CD4-positive, alpha-beta T cell treated with Interleukin-4 for 4 hours (primary cell): ENCODE results near the gene TIGD6.
"Not testable (repeated sequence)": the region's sequence is repeated elsewhere in the genome, so short reads cannot be mapped to it uniquely, and the experiment has no call there.

ENCODE experiments used
- DNase-seq: peaks from one replicate; pipeline ENCODE4 v3.0.0-alpha.2; 2020

The TIGD6 gene

DNA sequence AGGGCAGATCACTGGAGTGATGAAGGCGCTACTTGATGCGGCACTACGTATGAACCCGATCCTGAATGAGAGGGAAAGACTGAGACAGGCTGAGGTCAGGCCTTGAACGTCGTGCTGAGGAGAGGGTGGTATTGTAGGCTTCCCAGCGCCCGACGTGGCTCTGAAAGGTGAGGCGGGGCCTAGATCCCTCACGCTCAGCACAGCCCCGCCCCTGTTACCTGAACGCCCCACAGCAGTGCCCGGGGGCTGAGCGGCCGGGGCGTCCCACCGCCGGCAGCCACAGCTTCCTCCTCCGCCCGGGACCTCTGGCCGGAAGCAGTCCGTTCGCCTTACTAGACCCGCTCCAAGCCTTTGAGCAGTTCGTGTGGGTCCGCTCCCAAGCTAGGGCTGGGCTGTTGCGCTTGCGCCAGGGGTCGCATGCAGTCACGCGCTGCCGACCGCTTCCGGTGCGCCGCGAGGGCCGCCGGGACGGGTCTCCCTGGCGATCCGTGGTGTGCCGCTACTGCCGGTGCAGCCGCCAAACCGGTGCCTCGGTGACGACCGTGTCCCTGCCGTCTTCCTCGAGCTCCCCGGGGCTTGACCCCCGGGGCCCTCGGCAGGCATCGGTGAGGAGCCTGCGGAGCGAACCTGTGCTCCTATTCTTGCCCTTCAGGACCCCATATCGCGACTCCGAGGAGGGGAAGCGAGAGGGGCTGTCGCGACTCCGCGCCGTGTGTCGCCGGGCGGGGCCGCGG, at the start of gene TIGD6, which contains the start of gene HMGXB3:
Gene TIGD6 (minus strand): TSS at position 399 of the 734 bp plus-strand sequence. CDS start 4,306 bp downstream, outside the sequence.
Gene HMGXB3 (plus strand): TSS at position 484 of the 734 bp plus-strand sequence. CDS start 4,114 bp downstream, outside the sequence.
- peak; percentile 87 for DNase-seq

DNA sequence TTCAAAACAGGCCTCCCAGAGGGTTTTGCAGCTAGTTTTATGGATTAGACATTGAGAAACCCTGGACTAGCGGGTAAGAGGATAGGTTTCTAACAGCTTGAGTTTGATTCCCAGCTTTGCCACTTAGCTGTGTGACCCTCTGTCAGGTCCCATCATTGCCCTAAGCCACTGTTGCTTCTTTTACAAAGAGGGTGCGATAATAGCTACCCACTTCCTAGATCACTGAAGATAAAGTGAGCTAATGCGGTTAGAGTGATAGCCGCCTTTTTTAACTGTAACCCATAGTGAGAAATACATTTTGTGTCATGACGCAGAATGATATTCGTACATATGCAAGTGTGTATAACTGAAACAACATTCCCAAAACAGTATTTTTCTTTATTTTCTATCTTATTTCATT, 45.6 kb upstream of the TIGD6 start:
- peak; percentile 48 for DNase-seq

GRCh38 chr5:150045549-150045948, 45.1 kb upstream of the TIGD6 start:
- no peak for DNase-seq

DNA sequence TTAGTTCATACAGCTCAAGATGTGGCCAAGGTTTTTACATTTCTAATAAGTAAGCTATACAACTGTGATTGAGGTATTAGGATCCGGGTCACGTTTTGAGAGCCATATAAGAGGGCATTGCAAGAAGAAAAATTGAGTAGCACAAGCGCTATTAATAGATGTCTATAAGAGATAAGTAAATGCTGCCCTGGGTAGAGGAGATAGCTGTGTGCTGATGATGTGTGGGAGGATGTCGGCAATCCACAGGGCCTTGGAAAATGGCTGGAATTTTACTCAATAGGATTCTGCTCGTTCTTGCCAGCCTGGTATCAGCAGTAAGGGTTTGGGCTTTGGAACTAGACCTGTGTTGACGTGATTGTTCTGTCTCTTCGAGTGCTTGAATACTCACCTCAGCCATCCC, 44.3 kb upstream of the TIGD6 start:
- DNase-seq: no peak

DNA sequence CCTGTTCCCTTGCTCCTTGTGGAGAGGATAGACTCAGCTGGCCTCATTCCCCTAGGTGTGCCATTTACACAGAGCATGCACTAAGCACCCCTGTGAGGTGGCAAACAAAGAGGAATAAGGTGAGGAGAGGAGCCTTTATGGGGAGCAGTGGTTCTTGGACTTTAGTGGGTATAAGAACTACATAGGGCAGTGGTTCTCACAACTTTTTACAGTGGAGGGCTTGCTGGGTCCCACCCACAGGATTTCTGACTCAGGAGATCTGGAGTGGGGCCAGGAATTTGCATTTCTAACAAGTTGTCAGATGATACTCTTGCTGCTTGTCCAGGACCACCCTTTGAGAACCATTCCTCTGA, 43.9 kb upstream of the TIGD6 start:
- DNase-seq: no peak

GRCh38 chr5:150043657-150044328, 43.3 kb upstream of the TIGD6 start:
- DNase-seq: no peak

DNA sequence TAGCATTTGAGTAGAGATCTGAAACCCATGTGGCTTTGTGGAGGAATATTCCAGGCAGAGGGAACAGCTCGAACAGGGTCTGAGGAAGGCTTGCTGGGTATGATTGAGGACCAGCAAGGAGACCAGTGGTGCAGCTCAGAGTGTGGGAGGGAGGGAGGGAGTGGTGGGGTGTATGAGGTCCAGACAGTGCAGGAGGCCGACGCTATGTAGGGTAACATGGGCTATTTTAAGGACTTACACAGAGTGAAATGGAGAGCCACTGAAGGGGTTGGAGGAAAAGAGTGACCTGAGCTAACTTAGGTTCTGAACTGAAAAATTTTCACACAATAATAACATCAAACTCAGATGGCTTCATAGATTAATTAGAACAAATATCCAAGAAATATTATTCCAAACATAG, 42.0 kb upstream of the TIGD6 start:
- DNase-seq: no peak

GRCh38 chr5:150038547-150038946, 38.1 kb upstream of the TIGD6 start:
- DNase-seq: no peak

DNA sequence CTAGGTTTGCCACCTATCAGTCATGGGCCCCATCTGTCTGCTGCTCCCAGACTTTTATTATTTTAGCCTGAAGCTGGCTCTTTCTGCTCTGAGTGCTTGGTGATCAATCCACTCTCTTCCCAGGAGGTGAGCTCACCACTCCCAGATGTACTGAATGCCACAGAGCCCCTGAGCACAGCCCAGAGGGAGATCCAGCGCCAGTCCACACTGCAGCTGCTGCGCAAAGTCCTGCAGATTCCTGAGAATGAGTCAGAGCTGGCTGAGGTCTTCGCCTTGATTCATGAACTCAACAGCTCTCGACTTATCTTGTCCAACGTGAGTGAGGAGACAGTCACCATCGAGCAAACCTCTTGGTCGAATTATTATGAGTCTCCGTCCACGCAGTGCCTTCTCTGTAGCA, 36.1 kb upstream of the TIGD6 start:
- no peak for DNase-seq

- no peak for DNase-seq
Observed at GRCh38 chr5:150035139-150035895, 34.9 kb upstream of the TIGD6 start.

GRCh38 chr5:150034662-150035061, 34.2 kb upstream of the TIGD6 start:
- DNase-seq: no peak

GRCh38 chr5:150033334-150033733, 32.9 kb upstream of the TIGD6 start:
- DNase-seq: no peak

- not testable (repeated sequence) for DNase-seq
Observed at GRCh38 chr5:150028047-150028446, 27.6 kb upstream of the TIGD6 start.

- no peak for DNase-seq
Observed at GRCh38 chr5:150026682-150027172, 26.3 kb upstream of the TIGD6 start.

DNA sequence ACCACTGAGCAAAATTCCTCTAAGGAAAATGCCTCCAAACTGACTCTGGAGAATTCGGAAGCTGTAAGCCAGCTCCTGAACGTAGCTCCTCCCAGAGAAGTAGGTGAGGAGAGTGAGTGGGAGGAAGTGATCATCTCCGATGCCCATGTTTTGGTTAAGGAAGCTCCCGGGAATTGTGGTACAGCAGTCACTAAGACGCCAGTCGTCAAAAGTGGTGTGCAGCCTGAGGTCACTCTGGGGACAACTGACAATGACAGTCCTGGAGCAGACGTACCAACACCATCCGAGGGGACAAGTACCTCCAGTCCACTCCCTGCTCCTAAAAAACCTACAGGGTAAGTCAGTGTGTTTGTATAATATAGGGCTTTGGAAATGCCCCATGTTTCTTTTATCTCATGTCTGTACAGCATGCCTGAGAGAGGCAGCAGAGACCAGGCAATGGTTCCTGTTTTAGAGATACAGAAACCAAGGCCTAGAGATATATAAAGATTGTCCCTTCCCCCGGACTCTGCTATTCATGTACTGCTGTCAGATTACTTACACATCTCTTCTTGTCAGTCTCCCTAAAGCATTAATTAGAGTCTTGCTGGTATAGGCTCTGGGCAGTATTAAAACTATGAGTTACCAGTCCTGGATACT, 24.0 kb upstream of the TIGD6 start:
- no peak for DNase-seq

DNA sequence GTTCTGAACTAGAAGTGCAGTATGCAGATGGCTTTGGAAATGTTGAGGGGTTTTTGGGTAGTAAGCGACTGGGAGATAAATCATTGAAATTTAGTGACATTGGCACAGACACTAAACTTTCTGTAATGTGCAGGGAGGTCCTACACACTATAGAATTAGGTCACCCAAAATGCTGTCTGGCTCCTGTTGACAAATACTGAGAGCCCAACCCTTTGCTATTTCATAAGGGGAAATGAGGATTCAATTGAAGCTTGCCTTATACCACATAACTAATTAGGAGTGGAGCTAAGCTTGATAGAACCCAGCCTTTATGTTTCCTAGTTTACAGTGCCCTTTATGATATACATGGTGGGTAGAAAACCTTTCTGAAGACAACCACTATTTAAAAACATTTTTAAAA, 22.7 kb upstream of the TIGD6 start:
- DNase-seq: no peak

DNA sequence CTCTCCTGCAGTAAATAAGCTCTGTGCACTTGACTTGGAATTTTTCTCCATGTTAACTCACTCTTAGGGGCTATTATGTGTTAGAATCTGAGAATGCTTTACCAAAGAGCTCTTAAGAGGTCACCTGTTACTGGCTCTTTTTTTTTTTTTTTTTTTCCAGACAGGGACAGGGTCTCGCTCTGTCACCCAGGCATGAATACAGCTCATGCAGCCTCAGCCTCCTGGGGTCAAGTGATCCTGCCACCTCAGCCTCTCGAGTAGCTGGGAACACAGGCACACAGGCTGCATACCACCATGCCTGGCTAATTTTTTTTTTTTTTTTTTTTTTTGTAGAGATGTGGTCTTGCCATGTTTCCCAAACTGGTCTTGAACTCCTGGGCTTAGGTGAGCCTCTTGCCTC, 22.2 kb upstream of the TIGD6 start:
- DNase-seq: no peak

- DNase-seq: no peak
Observed at GRCh38 chr5:150022158-150022531, 21.7 kb upstream of the TIGD6 start.

- DNase-seq: no peak
Observed at GRCh38 chr5:150021491-150022157, 21.2 kb upstream of the TIGD6 start.

DNA sequence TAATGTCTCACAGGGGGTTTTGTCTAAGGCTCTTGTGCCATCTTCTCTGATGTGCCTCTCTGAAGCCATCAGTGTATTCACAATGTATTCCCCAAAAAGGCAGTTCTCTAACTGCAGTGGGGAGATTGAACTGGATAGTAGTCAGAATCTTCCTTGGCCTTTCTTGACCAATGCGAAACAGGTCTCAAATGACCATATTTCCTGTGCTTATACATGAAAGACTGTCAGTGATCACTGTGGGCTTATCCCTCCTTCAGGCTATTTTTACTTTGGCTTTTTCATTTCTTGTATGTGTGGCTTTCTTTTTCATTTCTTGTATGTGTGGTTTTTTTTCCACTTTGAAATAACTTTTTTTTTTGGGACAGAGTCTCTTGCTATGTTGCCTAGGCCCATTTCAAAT, 19.8 kb upstream of the TIGD6 start:
- DNase-seq: no peak

- no peak for DNase-seq
Observed at GRCh38 chr5:150017226-150018005, 17.0 kb upstream of the TIGD6 start.

- no peak for DNase-seq
Observed at GRCh38 chr5:150016537-150016936, 16.1 kb upstream of the TIGD6 start.
